Esophagus muscularis mucosa (tissue), 4 donors: ENCODE data around the gene DNAJB5. TPM values are rescaled to one million over a fixed set of nuclear protein-coding genes. Genes with fewer than 3 reads are reported as not detected.

Experiments
- DNase-seq: peaks from one replicate; pipeline ENCODE4 v3.0.0-alpha.2; 2017; ENCODE audit errors: extremely low spot score
- H3K27ac ChIP-seq, 4 donors: fragments of 200-600 bp; sonication (generic); replicated peaks in 1 of 4; 1 replicate in 3 of 4; 2 replicates in 1 of 4; pipeline ENCODE4 v1.5.1; 2016 to 2019; ENCODE audit warnings: mild to moderate bottlenecking in 1 of 4
- H3K27me3 ChIP-seq, 4 donors: fragments of 200-600 bp; sonication (generic); one replicate each; pipeline versions ENCODE4 v1.5.1 to v1.6.0; 2016 to 2019
- H3K36me3 ChIP-seq, 4 donors: fragments of 200-600 bp; sonication (generic); one replicate each; pipeline ENCODE4 v1.5.1; 2016 to 2019
- H3K4me1 ChIP-seq, 4 donors: fragments of 200-600 bp; sonication (generic); one replicate each; pipeline ENCODE4 v1.5.1; 2016 to 2019
- H3K4me3 ChIP-seq, 4 donors: fragments of 200-600 bp; sonication (generic); 1 replicate in 2 of 4; 2 replicates in 2 of 4; pipeline ENCODE4 v1.5.1; 2016 to 2019; ENCODE audit warnings: mild to moderate bottlenecking in 4 of 4, moderate library complexity in 1 of 4
- H3K9me3 ChIP-seq, 4 donors: fragments of 200-600 bp; sonication (generic); 1 replicate in 3 of 4; 2 replicates in 1 of 4; pipeline ENCODE4 v1.5.1; 2016 to 2019
- CTCF ChIP-seq, 3 experiments: fragments of 200-600 bp in 2 of 3; fragments of 450-650 bp in 1 of 3; sonication (generic) in 2 of 3; IDR thresholded peaks; one replicate each; pipeline ENCODE4 v1.5.1; 2017 to 2019; ENCODE audit warnings: antibody characterized with exemption in 3 of 3, mild to moderate bottlenecking in 2 of 3, moderate library complexity in 1 of 3
- EP300 ChIP-seq: sonication (generic); formaldehyde crosslinking; IDR thresholded peaks from one replicate; pipeline ENCODE4 v1.6.1; 2017; ENCODE audit warnings: antibody characterized with exemption
- POLR2A ChIP-seq: fragments of 450-650 bp; IDR thresholded peaks from one replicate; pipeline ENCODE4 v1.6.1; 2017; ENCODE audit warnings: antibody characterized with exemption, moderate library complexity, mild to moderate bottlenecking, low read depth
- POLR2AphosphoS5 ChIP-seq, 2 donors: sonication (generic); formaldehyde crosslinking; IDR thresholded peaks; one replicate each; pipeline ENCODE4 v1.6.1; 2017; ENCODE audit warnings: antibody characterized with exemption in 2 of 2
- WGBS: methylation state at CpG from one replicate; pipeline ENCODE4 v1.1.5; 2018; 5-methylcytosine and 5-hydroxymethylcytosine counted together
- intact Hi-C: fragments of 100-400 bp; cut with DNase I; formaldehyde crosslinking; loops from one replicate; pipeline ENCODE4 v1.15.1; 2023
- total RNA-seq, 4 donors: library from RNA; depleted of rRNA; stranded (reverse); fragments of >200 nt; gene quantifications; one replicate each; pipeline versions ENCODE4 v1.1.0 to v1.2.1, GENCODE V29; 2016

Gene DNAJB5
- total RNA-seq, 4 donors from 2014 or later, result 83.5 to 124 (median 93.8) TPM

DNA sequence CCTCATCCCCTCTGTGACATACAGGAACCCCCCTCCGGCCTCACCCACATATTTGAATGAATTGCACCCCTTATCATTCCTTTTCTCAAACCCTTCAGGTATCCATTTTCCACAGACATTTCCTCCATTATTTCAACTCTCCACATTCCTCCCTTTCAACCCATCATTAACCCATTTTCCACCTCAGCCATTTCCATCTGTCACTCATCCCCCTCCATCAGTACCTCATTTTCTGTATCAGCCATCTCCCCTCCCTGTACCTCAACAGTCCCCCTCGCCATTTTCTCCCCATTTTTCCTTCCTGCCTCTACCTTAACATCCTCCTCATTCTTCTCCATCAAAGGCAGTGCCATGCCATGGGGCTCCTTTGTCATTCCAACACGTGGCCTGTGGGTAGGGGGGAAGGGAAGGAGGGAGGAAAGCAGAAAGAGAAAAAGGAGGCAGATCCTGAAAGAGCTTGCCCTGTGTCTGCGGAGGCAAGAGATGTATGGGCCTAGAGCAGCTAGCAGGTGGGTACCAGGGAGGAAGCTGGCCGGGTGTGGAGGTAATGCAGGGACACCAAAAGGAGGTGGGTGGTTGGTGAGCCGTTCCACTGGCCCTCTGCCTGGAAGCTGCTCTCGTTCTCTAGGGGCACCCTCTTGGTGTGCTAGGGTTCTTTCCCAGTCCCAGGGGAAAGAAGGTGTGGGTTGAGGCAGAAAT, 1.5 kb downstream of the DNAJB5 start:
- TF ChIP-seq POLR2A (no peak), POLR2AphosphoS5 (IDR thresholded peaks at IDR 0.05) (no peak), EP300 (no peak), CTCF (IDR thresholded peaks at IDR 0.05) (no peak)
- 49% methylated on average over 7 of the region's 7 CpGs for WGBS
- no peak for DNase-seq
- intact Hi-C loops, result no loop called here
- no peaks in the 10 kb centered on the region for H3K27me3 ChIP-seq
- H3K4me3 ChIP-seq, result peak overlapping the region; percentile 89 to 93 (median 92)
- H3K27ac ChIP-seq, result peak overlapping the region in 2 of 4 donors; percentile 98 to 99
- H3K9me3 ChIP-seq, result no peaks in the 10 kb centered on the region
- peaks cover 61 to 71% (median 69%) of the 10 kb centered on the region in 4 donors for H3K4me1 ChIP-seq
- peaks cover 0 to 2% (median under 1%) of the 10 kb centered on the region in 4 donors for H3K36me3 ChIP-seq

GRCh38 chr9:34991607-34992375, 2.2 kb downstream of the DNAJB5 start:
- H3K9me3 ChIP-seq, result no peaks in the 10 kb centered on the region
- peak overlapping the region; percentile 15 to 93 (median 92) for H3K4me3 ChIP-seq
- WGBS, result 35% methylated on average over 12 of the region's 15 CpGs
- H3K27me3 ChIP-seq, result no peaks in the 10 kb centered on the region
- peaks cover 63 to 78% (median 74%) of the 10 kb centered on the region in 4 donors for H3K4me1 ChIP-seq
- TF ChIP-seq POLR2AphosphoS5 (IDR thresholded peaks at IDR 0.05) (peak in 1 of 2 donors; percentile 80), POLR2A (peak; percentile 4), CTCF (IDR thresholded peaks at IDR 0.05) (peak in 1 of 3 experiments; percentile 34), EP300 (peak; percentile 37)
- DNase-seq, result no peak
- H3K36me3 ChIP-seq, result peaks cover 0 to 9% (median 8%) of the 10 kb centered on the region in 4 donors
- intact Hi-C loops, result no loop called here
- H3K27ac ChIP-seq, result peak overlapping the region in 2 of 4 donors; percentile 98 to 99

DNA sequence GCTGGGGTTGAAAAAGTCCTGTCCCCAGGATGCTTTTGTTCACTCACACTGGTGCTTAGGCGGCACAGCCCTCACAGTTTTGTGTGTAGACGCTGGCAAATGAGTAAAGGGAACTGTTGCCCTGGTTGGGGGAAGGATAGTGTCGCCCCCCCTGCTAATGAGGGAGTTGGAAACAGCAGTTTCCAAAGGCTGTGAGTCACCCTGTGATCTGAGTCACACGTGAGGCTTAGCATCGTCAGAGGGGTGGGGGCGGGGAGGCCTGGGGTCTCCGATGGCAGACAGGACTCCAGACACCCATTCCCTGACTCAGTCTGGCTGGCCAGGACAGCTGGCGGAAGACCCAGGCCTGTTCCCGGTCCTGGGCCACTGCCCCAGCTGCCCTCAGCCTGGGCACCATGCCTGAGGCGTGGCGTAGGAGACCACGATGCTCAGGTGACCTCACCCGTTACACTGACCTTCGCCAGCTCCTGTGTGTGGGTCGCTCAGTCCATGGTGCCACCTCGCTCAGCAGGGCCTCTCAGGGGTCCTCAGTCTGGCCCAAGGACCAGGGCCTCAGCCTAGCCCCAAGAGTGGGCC, 2.9 kb downstream of the DNAJB5 start:
- no peaks in the 10 kb centered on the region for H3K27me3 ChIP-seq
- WGBS, result 33% methylated on average over 9 of the region's 16 CpGs
- TF ChIP-seq POLR2A (peak; percentile 54), CTCF (IDR thresholded peaks at IDR 0.05) (no peak), POLR2AphosphoS5 (IDR thresholded peaks at IDR 0.05) (peak in 1 of 2 donors; percentile 52), EP300 (no peak)
- no peak for DNase-seq
- H3K9me3 ChIP-seq, result no peaks in the 10 kb centered on the region
- H3K27ac ChIP-seq, result peak overlapping the region in 2 of 4 donors; percentile 98 to 99
- H3K36me3 ChIP-seq, result peaks cover 3 to 16% (median 14%) of the 10 kb centered on the region in 4 donors
- intact Hi-C loops, result no loop called here
- H3K4me1 ChIP-seq, result peaks cover 65 to 82% (median 79%) of the 10 kb centered on the region in 4 donors
- H3K4me3 ChIP-seq, result peak overlapping the region in 1 of 4 donors; percentile 93

DNA sequence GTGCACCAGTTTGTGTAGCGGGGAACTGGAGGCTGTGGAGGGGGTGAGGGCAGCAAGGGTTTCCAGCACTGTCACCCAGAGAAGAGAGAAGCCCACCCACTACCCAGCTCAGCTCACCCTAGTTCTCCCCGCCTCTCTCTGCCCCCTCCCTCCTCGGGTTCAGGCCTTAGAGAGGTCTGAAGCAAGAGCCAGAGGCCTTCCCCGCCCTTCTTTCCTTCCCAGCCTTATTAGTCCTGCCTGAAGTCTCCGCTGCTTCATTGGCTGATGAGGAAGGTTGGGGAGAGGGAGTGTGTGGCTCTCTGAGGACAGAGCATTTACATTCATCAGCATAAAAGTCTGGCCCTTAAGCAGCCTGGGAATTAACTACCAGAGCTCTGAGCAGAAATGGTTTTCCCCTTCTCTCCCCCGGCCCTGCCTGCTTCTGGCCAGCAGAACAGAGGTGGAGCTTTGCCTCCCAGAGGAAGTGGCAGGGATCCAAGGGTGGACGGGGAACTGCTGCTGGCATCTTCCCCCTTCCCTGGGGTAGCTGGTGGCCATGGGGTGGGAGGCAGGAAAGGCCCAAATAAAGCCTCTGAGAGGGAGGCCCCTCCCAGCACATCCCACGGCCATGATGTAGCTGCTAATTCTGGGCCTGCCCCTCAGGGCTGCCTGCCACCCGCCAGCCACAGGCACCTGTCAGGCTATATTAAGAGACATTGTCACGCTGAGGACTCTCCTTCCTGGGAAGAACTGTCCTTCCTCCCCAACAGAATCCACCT, 4.1 kb downstream of the DNAJB5 start:
- intact Hi-C loops, result no loop called here
- H3K36me3 ChIP-seq, result peaks cover 6 to 25% (median 19%) of the 10 kb centered on the region in 4 donors
- H3K4me1 ChIP-seq, result peaks cover 64 to 89% (median 78%) of the 10 kb centered on the region in 4 donors
- H3K27me3 ChIP-seq, result no peaks in the 10 kb centered on the region
- H3K27ac ChIP-seq, result peak overlapping the region in 2 of 4 donors; percentile 98 to 99
- TF ChIP-seq EP300, result no peak
- peak in 1 of 2 donors; percentile 77 for TF ChIP-seq POLR2AphosphoS5 (IDR thresholded peaks at IDR 0.05)
- 22% methylated on average over 7 of the region's 10 CpGs for WGBS
- DNase-seq, result peak; percentile 93
- H3K9me3 ChIP-seq, result no peaks in the 10 kb centered on the region
- H3K4me3 ChIP-seq, result peak overlapping the region; percentile 20 to 28 (median 22)
